Measurements from ENCODE around the gene CC2D2A.

DNA sequence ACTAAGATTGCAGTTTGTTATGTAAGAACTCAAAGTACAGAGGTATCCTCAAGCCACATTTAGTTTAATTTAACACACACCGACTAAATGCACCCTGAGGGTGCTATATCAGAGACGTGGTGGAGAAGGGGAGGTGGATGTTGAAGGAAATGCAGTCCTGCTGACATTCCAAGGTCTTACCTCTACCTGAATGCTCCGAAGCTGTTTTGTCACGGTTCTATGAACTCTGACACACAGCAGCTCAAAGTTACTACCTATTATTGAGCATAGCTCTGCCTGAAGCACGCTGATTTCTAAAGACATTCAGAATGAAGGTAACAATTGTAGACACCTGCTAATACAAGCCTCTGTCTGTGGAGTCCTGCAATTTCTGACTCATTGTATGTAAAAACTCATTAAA is 6.7 kb downstream of the CC2D2A start:
- TF ChIP-seq, protein P1, sequence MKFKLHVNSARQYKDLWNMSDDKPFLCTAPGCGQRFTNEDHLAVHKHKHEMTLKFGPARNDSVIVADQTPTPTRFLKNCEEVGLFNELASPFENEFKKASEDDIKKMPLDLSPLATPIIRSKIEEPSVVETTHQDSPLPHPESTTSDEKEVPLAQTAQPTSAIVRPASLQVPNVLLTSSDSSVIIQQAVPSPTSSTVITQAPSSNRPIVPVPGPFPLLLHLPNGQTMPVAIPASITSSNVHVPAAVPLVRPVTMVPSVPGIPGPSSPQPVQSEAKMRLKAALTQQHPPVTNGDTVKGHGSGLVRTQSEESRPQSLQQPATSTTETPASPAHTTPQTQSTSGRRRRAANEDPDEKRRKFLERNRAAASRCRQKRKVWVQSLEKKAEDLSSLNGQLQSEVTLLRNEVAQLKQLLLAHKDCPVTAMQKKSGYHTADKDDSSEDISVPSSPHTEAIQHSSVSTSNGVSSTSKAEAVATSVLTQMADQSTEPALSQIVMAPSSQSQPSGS (CRISPR knock-in tag; IDR thresholded peaks at IDR 0.05) = no peak
- TF ChIP-seq ZNF263 (CRISPR knock-in tag; IDR thresholded peaks at IDR 0.05) = no peak
- TF ChIP-seq ZNF775 (CRISPR knock-in tag; IDR thresholded peaks at IDR 0.05; ENCODE audit: borderline replicate concordance) = no peak
- TF ChIP-seq ZNF264 (CRISPR knock-in tag; IDR thresholded peaks at IDR 0.05) = no peak
- TF ChIP-seq CHD4 (IDR thresholded peaks at IDR 0.05; ENCODE audit: borderline replicate concordance, low read length) = no peak
- no peak for TF ChIP-seq HNRNPUL1 (IDR thresholded peaks at IDR 0.05; ENCODE audit: low read depth, low read length)
- TF ChIP-seq TAF1 (CRISPR knock-in tag; IDR thresholded peaks at IDR 0.05) = no peak
- TF ChIP-seq, protein P2, sequence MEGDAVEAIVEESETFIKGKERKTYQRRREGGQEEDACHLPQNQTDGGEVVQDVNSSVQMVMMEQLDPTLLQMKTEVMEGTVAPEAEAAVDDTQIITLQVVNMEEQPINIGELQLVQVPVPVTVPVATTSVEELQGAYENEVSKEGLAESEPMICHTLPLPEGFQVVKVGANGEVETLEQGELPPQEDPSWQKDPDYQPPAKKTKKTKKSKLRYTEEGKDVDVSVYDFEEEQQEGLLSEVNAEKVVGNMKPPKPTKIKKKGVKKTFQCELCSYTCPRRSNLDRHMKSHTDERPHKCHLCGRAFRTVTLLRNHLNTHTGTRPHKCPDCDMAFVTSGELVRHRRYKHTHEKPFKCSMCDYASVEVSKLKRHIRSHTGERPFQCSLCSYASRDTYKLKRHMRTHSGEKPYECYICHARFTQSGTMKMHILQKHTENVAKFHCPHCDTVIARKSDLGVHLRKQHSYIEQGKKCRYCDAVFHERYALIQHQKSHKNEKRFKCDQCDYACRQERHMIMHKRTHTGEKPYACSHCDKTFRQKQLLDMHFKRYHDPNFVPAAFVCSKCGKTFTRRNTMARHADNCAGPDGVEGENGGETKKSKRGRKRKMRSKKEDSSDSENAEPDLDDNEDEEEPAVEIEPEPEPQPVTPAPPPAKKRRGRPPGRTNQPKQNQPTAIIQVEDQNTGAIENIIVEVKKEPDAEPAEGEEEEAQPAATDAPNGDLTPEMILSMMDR (CRISPR knock-in tag; IDR thresholded peaks at IDR 0.05) = no peak
- no peak for TF ChIP-seq ZNF354B (CRISPR knock-in tag; IDR thresholded peaks at IDR 0.05)
- TF ChIP-seq, protein P3, sequence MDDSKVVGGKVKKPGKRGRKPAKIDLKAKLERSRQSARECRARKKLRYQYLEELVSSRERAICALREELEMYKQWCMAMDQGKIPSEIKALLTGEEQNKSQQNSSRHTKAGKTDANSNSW (CRISPR knock-in tag; IDR thresholded peaks at IDR 0.05; ENCODE audit: borderline replicate concordance) = no peak
- no peak for TF ChIP-seq ZNF768 (CRISPR knock-in tag; IDR thresholded peaks at IDR 0.05)
